Breast epithelium (tissue), 3 donors: Measurements from ENCODE around the gene ACO2.
A peak's percentile ranks its signal among the peaks of the same experiment; 100 is the strongest.

Source experiments
- POLR2A ChIP-seq: fragments of 450-650 bp; IDR thresholded peaks from one replicate; pipeline ENCODE4 v1.6.1; 2016; ENCODE audit warnings: antibody characterized with exemption, mild to moderate bottlenecking, moderate library complexity
- POLR2AphosphoS5 ChIP-seq, 3 donors: sonication (generic); formaldehyde crosslinking; IDR thresholded peaks; one replicate each; pipeline ENCODE4 v1.6.1; 2017; ENCODE audit warnings: antibody characterized with exemption in 3 of 3
- TF ChIP-seq, protein P1 (sequence below), 3 donors: fragments of 450-650 bp; IDR thresholded peaks; one replicate each; pipeline ENCODE4 v1.5.1; 2016 to 2017; ENCODE audit warnings: antibody characterized with exemption in 3 of 3, mild to moderate bottlenecking in 3 of 3, moderate library complexity in 3 of 3

DNA sequence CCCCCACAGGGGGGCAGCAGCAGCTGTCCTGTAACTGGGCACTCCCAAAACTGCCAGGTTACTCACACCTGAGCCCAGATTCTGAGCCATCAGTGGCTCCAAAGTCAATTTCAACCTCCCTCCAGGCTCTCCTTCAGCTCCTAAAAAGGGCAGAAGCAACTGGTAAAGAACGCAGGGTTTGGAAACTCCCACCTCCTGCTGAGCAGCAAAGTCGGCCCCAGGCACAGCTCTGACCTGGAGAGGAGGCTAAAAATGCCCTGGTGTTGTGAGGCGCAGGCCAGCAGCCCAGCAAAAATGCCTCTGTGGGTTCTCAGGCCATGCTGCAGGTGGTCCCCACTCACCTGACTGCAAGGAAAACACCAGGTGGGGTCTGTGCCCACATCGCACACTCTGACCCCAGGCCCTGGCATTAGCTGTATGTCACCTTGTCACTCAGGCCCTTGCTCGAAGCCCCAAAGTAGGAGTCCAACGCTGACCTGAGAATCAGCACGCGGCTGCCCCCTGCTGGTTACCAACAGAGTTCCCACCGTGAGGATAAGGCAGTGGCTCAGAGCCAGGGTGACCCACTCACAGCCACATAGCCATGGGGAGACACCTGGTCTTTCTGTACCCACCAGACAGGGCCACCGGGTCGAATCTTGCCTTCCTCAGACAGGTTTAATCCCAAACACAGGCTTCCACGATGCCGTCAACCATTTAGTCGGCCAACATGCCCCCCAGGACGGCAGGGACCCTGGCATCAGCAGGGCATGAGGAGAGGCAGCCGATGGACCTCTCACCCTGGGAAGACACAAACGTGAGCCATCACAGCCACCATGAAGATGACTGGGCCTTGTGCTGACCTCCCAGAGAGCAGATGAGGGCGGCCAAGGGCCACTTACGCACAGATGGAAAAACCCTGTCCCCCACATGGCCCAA, 64.2 kb downstream of the ACO2 start:
- TF ChIP-seq, protein P1, sequence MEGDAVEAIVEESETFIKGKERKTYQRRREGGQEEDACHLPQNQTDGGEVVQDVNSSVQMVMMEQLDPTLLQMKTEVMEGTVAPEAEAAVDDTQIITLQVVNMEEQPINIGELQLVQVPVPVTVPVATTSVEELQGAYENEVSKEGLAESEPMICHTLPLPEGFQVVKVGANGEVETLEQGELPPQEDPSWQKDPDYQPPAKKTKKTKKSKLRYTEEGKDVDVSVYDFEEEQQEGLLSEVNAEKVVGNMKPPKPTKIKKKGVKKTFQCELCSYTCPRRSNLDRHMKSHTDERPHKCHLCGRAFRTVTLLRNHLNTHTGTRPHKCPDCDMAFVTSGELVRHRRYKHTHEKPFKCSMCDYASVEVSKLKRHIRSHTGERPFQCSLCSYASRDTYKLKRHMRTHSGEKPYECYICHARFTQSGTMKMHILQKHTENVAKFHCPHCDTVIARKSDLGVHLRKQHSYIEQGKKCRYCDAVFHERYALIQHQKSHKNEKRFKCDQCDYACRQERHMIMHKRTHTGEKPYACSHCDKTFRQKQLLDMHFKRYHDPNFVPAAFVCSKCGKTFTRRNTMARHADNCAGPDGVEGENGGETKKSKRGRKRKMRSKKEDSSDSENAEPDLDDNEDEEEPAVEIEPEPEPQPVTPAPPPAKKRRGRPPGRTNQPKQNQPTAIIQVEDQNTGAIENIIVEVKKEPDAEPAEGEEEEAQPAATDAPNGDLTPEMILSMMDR (IDR thresholded peaks at IDR 0.05): peak; percentile 60 to 64 (median 63)
- TF ChIP-seq POLR2A (no peak), POLR2AphosphoS5 (IDR thresholded peaks at IDR 0.05) (no peak)
